Fibroblast of the aortic adventitia (primary cell): ENCODE data around the gene MEGF11. TPM values are rescaled to one million over a fixed set of nuclear protein-coding genes. Genes with fewer than 3 reads are reported as not detected.
"Not testable (repeated sequence)": the region's sequence is repeated elsewhere in the genome, so short reads cannot be mapped to it uniquely, and the experiment has no call there.

Source experiments
- DNase-seq: peaks from one replicate; pipeline ENCODE4 v3.0.0-alpha.2; 2010; ENCODE audit warnings: low read depth
- H3K4me3 ChIP-seq: 2 replicates; pipeline ENCODE4 v1.5.1; 2011; ENCODE audit warnings: low read depth, mild to moderate bottlenecking, control low read depth, low read length, moderate library complexity
- CTCF ChIP-seq: IDR thresholded peaks from 2 replicates; pipeline ENCODE4 v1.5.1; 2011; ENCODE audit warnings: mild to moderate bottlenecking, low read length, control low read depth, inconsistent platforms; ENCODE audit not compliant: insufficient read depth
- total RNA-seq: library from RNA; depleted of rRNA; stranded (reverse); fragments of >200 nt; gene quantifications from 2 replicates; pipeline ENCODE4 v1.2.3, GENCODE V29; 2012; ENCODE audit warnings: low replicate concordance

MEGF11 gene
- total RNA-seq, 1 donor: 0.36 TPM

- peak overlapping the region; percentile 73 for H3K4me3 ChIP-seq
- DNase-seq: peak; percentile 40
- no peak for TF ChIP-seq CTCF
Observed at GRCh38 chr15:65869954-65870871, 383.3 kb downstream of the MEGF11 start.

- H3K4me3 ChIP-seq: peak within 1 kb of the TSS; percentile 73
- peak; percentile 96 for DNase-seq
- peak; percentile 38 for TF ChIP-seq CTCF
Observed at GRCh38 chr15:65869126-65869953, 384.2 kb downstream of the MEGF11 start, which contains the start of gene RAB11A. Gene RAB11A (plus strand): TSS chr15:65869491. CDS start chr15:65869586, 95 bp downstream.

GRCh38 chr15:65868546-65869125, 384.9 kb downstream of the MEGF11 start:
- DNase-seq: no peak
- peak overlapping the region; percentile 73 for H3K4me3 ChIP-seq
- TF ChIP-seq CTCF: no peak

- not testable (repeated sequence) for DNase-seq, H3K4me3 ChIP-seq
Observed at GRCh38 chr15:65867933-65868332, 385.6 kb downstream of the MEGF11 start.

DNA sequence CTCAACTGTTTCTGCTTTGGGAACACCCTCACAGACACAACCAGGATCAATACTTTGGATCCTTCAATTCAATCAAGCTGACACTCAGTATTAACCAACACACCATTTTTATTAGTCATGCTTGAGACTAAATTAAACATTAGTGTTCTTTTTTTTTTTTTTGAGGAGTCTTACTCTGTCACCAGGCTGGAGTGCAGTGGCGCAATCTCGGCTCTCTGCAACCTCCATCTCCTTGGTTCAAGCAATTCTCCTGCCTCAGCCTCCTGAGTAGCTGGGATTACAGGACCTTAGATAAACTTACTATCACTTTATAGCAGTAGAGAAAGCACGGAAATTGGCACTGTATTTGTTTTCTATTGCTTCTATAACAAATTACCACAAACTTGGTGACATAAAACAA, 386.3 kb downstream of the MEGF11 start:
- TF ChIP-seq CTCF: no peak
- no peak overlapping the region for H3K4me3 ChIP-seq
- DNase-seq: no peak

- no peak for DNase-seq
- no peak overlapping the region for H3K4me3 ChIP-seq
- TF ChIP-seq CTCF: no peak
Observed at GRCh38 chr15:65863106-65863505, 390.4 kb downstream of the MEGF11 start.

DNA sequence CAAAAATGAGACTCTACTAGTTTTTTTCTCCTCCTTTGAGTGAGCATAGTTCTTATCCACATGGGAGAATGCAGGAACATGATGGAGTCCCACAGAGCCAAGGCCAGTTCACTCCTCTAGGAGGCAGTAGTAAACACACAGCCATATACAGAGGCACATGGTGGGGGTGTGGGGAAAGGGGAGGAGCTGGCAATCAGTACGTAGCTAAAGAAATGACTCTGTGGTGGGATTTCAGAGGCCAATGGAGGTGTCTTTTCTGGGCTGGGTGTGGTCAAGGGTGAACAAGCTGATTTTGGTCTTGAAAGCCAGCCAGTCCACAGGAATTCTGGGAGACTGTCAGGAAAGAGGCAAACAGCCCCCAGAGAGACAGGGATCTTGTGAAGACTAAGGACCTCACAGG, 390.9 kb downstream of the MEGF11 start:
- H3K4me3 ChIP-seq: no peak overlapping the region
- DNase-seq: peak; percentile 62
- TF ChIP-seq CTCF: peak; percentile 59
